Neural cell (in vitro differentiated cells): ENCODE data around the gene PC. TPM values are rescaled to one million over a fixed set of nuclear protein-coding genes. Genes with fewer than 3 reads are reported as not detected.
A peak's percentile ranks its signal among the peaks of the same experiment; 100 is the strongest.

Experiments used
- H2AFZ ChIP-seq: fragments of 200-600, 300-800 bp; sonication (generic), shearing (Covaris generic); 2 replicates; pipeline ENCODE4 v1.6.0; 2014; ENCODE audit warnings: low read depth, mild to moderate bottlenecking, antibody characterized with exemption, low read length, moderate library complexity
- H3F3A ChIP-seq: fragments of 200-600 bp; shearing (Covaris generic); 2 replicates; pipeline ENCODE4 v1.6.1; 2016; ENCODE audit warnings: mild to moderate bottlenecking, moderate library complexity, mixed read lengths, antibody characterized with exemption, low read length; ENCODE audit not compliant: insufficient read depth, poor library complexity, severe bottlenecking
- H3K27ac ChIP-seq: fragments of 200-600, 300-800 bp; sonication (generic), shearing (Covaris generic); 2 replicates; pipeline ENCODE4 v1.5.1; 2014; ENCODE audit warnings: mild to moderate bottlenecking, low read length, moderate library complexity
- H3K27me3 ChIP-seq: fragments of 300-800, 200-600 bp; sonication (generic), shearing (Covaris generic); 2 replicates; pipeline ENCODE4 v1.6.0; 2014; ENCODE audit warnings: mild to moderate bottlenecking, low read depth, low read length, moderate library complexity; ENCODE audit not compliant: insufficient read depth
- H3K36me3 ChIP-seq: fragments of 300-800, 200-600 bp; sonication (generic), shearing (Covaris generic); 2 replicates; pipeline ENCODE4 v1.5.1; 2014; ENCODE audit warnings: mild to moderate bottlenecking, antibody characterized with exemption, low read length, moderate library complexity; ENCODE audit not compliant: insufficient read depth
- H3K4me2 ChIP-seq: fragments of 300-800, 200-600 bp; sonication (generic), shearing (Covaris generic); 2 replicates; pipeline ENCODE4 v1.6.0; 2014; ENCODE audit warnings: mild to moderate bottlenecking, low read length
- H3K4me3 ChIP-seq: fragments of 300-800, 200-600 bp; sonication (generic), shearing (Covaris generic); 2 replicates; pipeline ENCODE4 v1.5.1; 2014; ENCODE audit warnings: mild to moderate bottlenecking, low read length, moderate library complexity
- H3K79me2 ChIP-seq: fragments of 200-600 bp; shearing (Covaris generic); replicated peaks from 2 replicates; pipeline ENCODE4 v1.6.0; 2014; ENCODE audit warnings: mild to moderate bottlenecking, low read length, moderate library complexity; ENCODE audit not compliant: insufficient read depth
- H3K9ac ChIP-seq: fragments of 300-800, 200-600 bp; sonication (generic), shearing (Covaris generic); 2 replicates; pipeline ENCODE4 v1.6.1; 2016; ENCODE audit warnings: mild to moderate bottlenecking, low read length, mixed read lengths
- H3K9me2 ChIP-seq: fragments of 200-600 bp; shearing (Covaris generic); 2 replicates; pipeline ENCODE4 v1.6.1; 2016; ENCODE audit warnings: mild to moderate bottlenecking, low read length, mixed read lengths; ENCODE audit not compliant: insufficient read depth
- H3K9me3 ChIP-seq: fragments of 200-600, 300-800 bp; sonication (generic), shearing (Covaris generic); 2 replicates; pipeline ENCODE4 v1.6.1; 2016; ENCODE audit warnings: mild to moderate bottlenecking, mixed run types, low read length, moderate library complexity, mixed read lengths
- H4K20me1 ChIP-seq: fragments of 200-600 bp; shearing (Covaris generic); 2 replicates; pipeline ENCODE4 v1.6.1; 2016; ENCODE audit warnings: mild to moderate bottlenecking, mixed run types; ENCODE audit not compliant: insufficient read depth
- EP300 ChIP-seq: fragments of 450-650 bp; conservative IDR thresholded peaks from 2 replicates; pipeline ENCODE4 v1.6.1; 2014; ENCODE audit warnings: antibody characterized with exemption, mild to moderate bottlenecking, moderate library complexity; ENCODE audit not compliant: poor library complexity, severe bottlenecking
- EZH2 ChIP-seq: fragments of 200-600, 300-800 bp; shearing (Covaris generic), sonication (generic); IDR thresholded peaks from 2 replicates; pipeline ENCODE4 v1.6.1; 2014; ENCODE audit warnings: antibody characterized with exemption, low read length, borderline replicate concordance, mild to moderate bottlenecking; ENCODE audit not compliant: insufficient read depth, poor library complexity, severe bottlenecking
- MXI1 ChIP-seq: fragments of 450-650 bp; conservative IDR thresholded peaks from 2 replicates; pipeline ENCODE4 v1.6.1; 2014; ENCODE audit warnings: antibody characterized with exemption, mild to moderate bottlenecking; ENCODE audit not compliant: poor library complexity, severe bottlenecking
- POLR2AphosphoS5 ChIP-seq: IDR thresholded peaks from 2 replicates; pipeline ENCODE4 v1.6.1; 2012
- RAD21 ChIP-seq: fragments of 450-650 bp; conservative IDR thresholded peaks from 2 replicates; pipeline ENCODE4 v1.6.1; 2014; ENCODE audit warnings: antibody characterized with exemption, mild to moderate bottlenecking, moderate library complexity
- REST ChIP-seq: IDR thresholded peaks from 2 replicates; pipeline ENCODE4 v1.6.1; 2012; ENCODE audit warnings: borderline replicate concordance
- SMC3 ChIP-seq: fragments of 450-650 bp; conservative IDR thresholded peaks from 2 replicates; pipeline ENCODE4 v1.6.1; 2014; ENCODE audit warnings: antibody characterized with exemption, mild to moderate bottlenecking, moderate library complexity; ENCODE audit not compliant: poor library complexity
- TAF1 ChIP-seq: IDR thresholded peaks from 2 replicates; pipeline ENCODE4 v1.6.1; 2012; ENCODE audit warnings: low read depth
- polyA plus RNA-seq: library from polyadenylated mRNA; depleted of rRNA; stranded (reverse); fragments of >200 nt; gene quantifications from 2 replicates; pipeline ENCODE4 v1.2.3, GENCODE V29; 2014
- TF ChIP-seq, protein P1 (sequence below): fragments of 450-650 bp; IDR thresholded peaks from 2 replicates; pipeline ENCODE4 v1.5.1; 2014; ENCODE audit warnings: antibody characterized with exemption, mild to moderate bottlenecking, moderate library complexity; ENCODE audit not compliant: poor library complexity, severe bottlenecking

PC gene
- polyA plus RNA-seq, 1 donor from 2014 or later = 8.9 TPM

DNA sequence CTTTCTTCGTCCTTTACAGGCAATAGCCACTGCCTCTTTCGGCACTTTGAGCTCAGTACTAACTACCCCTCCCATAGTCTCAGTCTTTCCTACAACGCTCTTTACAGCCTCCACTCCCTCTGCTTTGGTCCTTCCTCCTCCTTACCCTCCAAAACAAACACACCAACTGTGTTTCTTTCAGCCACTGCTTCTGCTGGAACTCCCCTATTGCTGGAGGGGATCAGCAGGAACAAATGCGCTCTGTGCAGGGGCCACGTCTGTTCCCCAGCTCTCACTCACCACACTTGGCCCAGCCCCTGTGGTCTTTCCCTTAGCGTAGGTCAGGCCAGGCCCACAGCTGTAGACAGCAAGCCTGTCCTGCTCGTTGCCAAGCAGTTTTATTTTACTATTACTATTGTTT, 42.3 kb downstream of the PC start:
- no peaks in the 10 kb centered on the region for H3F3A ChIP-seq
- H4K20me1 ChIP-seq = no peaks in the 10 kb centered on the region
- no peak overlapping the region for H3K4me3 ChIP-seq
- H3K4me2 ChIP-seq = no peak overlapping the region
- no peak overlapping the region for H3K27ac ChIP-seq
- no peak overlapping the region for H2AFZ ChIP-seq
- H3K9me2 ChIP-seq = no peaks in the 10 kb centered on the region
- no peaks in the 10 kb centered on the region for H3K36me3 ChIP-seq
- no peak overlapping the region for H3K9ac ChIP-seq
- no peaks in the 10 kb centered on the region for H3K79me2 ChIP-seq
- no peaks in the 10 kb centered on the region for H3K27me3 ChIP-seq
- no peaks in the 10 kb centered on the region for H3K9me3 ChIP-seq
- TF ChIP-seq RAD21 (no peak), EZH2 (no peak), EP300 (no peak), MXI1 (no peak), SMC3 (no peak)

DNA sequence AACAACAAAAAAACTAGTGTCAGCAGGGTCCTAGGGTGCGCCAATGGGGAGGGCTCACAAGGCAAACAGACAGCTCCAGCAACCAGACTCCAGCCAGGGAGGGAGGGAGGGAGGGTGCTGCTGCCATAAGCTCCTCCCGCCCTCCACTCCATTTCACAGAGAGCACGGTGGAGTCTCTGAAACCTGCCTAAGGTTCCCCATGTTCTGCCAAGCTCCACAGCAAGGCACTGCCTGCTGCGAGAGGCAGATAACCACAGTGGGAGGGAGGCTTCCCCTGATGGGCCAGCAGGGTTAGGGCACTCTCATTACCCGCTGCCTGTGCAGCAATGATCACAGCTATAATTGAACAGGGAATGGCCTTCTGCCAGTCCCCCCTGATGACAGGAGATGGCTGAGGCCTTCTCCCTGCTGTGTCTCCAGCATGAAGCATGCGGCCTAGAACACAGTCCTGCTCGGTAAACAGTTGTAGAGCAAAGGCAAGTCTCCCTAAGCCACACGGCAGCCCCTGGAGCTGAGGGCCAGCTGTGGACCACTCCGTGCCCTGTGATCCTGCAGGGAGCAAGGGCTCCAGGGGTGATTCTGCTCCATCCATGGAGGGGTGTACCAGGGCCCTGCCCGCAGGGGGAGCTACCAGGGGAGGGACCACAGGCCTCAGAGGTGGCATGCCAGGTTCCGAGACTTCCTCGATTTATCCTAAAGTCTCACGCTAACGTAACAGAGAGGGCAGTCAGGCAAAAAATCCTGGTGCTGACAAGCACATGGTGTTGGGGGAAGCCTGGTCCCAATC, 42.9 kb downstream of the PC start:
- no peaks in the 10 kb centered on the region for H3K27me3 ChIP-seq
- H3K4me3 ChIP-seq = no peak overlapping the region
- no peak overlapping the region for H3K27ac ChIP-seq
- H3K4me2 ChIP-seq = no peak overlapping the region
- no peaks in the 10 kb centered on the region for H3F3A ChIP-seq
- TF ChIP-seq POLR2AphosphoS5 (peak; percentile 55), SMC3 (no peak)
- no peaks in the 10 kb centered on the region for H4K20me1 ChIP-seq
- H3K9ac ChIP-seq = no peak overlapping the region
- H3K9me2 ChIP-seq = no peaks in the 10 kb centered on the region
- no peaks in the 10 kb centered on the region for H3K79me2 ChIP-seq
- H2AFZ ChIP-seq = no peak overlapping the region
- no peaks in the 10 kb centered on the region for H3K36me3 ChIP-seq
- no peaks in the 10 kb centered on the region for H3K9me3 ChIP-seq

DNA sequence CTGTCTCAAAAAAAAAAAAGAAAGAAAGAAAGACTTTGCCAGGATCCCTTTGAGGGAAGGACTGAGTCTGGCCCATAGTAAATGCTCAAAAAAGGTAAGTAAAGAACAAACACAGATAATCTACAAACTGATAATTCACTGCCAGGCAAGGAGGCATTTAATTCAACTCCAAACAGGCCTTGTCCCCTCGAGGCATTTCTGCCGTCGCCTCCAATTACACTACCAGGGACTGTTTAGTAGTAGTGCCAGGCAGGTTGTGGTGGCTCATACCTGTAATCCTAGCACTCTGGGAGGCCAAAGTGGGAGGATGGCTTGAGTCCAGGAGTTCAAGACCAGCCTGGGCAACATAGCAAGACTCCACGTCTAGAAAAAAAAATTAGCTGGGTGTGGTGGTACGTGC, 43.7 kb downstream of the PC start:
- H3K9ac ChIP-seq = no peak overlapping the region
- TF ChIP-seq EZH2 = no peak
- TF ChIP-seq SMC3 = no peak

DNA sequence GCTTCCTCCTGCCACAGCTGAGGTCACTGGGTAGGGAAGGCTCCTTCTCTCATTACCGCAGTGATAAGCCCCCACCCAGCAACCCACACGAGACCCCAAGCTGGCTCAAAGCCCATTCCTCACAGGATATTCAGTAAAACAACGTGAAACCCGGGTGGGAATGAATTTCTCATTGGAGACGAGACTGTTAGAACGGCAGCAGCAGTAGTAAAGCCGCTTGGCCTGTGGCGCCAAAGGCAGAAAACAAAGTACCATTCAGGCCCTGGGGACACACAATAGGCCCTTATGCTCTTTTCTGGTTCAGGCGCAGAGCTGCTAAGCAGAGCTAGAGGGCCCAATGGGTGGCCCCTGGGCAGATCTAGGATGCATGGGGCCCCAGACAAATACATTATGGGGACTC, 45.3 kb downstream of the PC start:
- H3K36me3 ChIP-seq = no peaks in the 10 kb centered on the region
- no peak overlapping the region for H3K4me3 ChIP-seq
- no peaks in the 10 kb centered on the region for H4K20me1 ChIP-seq
- H3F3A ChIP-seq = no peaks in the 10 kb centered on the region
- H3K9ac ChIP-seq = no peak overlapping the region
- H3K9me2 ChIP-seq = no peaks in the 10 kb centered on the region
- H3K27ac ChIP-seq = no peak overlapping the region
- no peak overlapping the region for H3K4me2 ChIP-seq
- TF ChIP-seq, protein P1, sequence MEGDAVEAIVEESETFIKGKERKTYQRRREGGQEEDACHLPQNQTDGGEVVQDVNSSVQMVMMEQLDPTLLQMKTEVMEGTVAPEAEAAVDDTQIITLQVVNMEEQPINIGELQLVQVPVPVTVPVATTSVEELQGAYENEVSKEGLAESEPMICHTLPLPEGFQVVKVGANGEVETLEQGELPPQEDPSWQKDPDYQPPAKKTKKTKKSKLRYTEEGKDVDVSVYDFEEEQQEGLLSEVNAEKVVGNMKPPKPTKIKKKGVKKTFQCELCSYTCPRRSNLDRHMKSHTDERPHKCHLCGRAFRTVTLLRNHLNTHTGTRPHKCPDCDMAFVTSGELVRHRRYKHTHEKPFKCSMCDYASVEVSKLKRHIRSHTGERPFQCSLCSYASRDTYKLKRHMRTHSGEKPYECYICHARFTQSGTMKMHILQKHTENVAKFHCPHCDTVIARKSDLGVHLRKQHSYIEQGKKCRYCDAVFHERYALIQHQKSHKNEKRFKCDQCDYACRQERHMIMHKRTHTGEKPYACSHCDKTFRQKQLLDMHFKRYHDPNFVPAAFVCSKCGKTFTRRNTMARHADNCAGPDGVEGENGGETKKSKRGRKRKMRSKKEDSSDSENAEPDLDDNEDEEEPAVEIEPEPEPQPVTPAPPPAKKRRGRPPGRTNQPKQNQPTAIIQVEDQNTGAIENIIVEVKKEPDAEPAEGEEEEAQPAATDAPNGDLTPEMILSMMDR = no peak
- TF ChIP-seq REST (no peak), POLR2AphosphoS5 (no peak), SMC3 (no peak), EP300 (no peak), RAD21 (no peak), EZH2 (no peak), MXI1 (no peak), TAF1 (no peak)
- H3K9me3 ChIP-seq = no peaks in the 10 kb centered on the region
- no peaks in the 10 kb centered on the region for H3K79me2 ChIP-seq
- H3K27me3 ChIP-seq = no peaks in the 10 kb centered on the region
- H2AFZ ChIP-seq = no peak overlapping the region

More for the DNA sequence above, 43.7 kb downstream of the PC start:
- Histone ChIP-seq H3K36me3 (no peaks in the 10 kb centered on the region), H2AFZ (no peak overlapping the region), H4K20me1 (no peaks in the 10 kb centered on the region), H3K4me2 (no peak overlapping the region), H3K9me3 (no peaks in the 10 kb centered on the region), H3F3A (no peaks in the 10 kb centered on the region), H3K9me2 (no peaks in the 10 kb centered on the region), H3K4me3 (no peak overlapping the region), H3K27ac (no peak overlapping the region), H3K27me3 (no peaks in the 10 kb centered on the region), H3K79me2 (no peaks in the 10 kb centered on the region)
